Measurements from ENCODE around the gene CCDC102A. TPM values are rescaled to one million over a fixed set of nuclear protein-coding genes. Genes with fewer than 3 reads are reported as not detected.

CCDC102A gene
- total RNA-seq, 2 donors from 2014 or later: 22.5 to 26.8 TPM

- WGBS: 79% methylated on average over 8 of the region's 8 CpGs
- no peaks in the 10 kb centered on the region for H3K4me1 ChIP-seq (replicated peaks)
- TF ChIP-seq POLR2AphosphoS5 (IDR thresholded peaks at IDR 0.05): no peak
- no peak for TF ChIP-seq CTCF (IDR thresholded peaks at IDR 0.05)
- no peak for TF ChIP-seq POLR2A (IDR thresholded peaks at IDR 0.05)
- no peak for DNase-seq (ENCODE audit: low spot score)
- H3K36me3 ChIP-seq: no peaks in the 10 kb centered on the region
- no peaks in the 10 kb centered on the region for H3K27me3 ChIP-seq (replicated peaks; ENCODE audit: insufficient read depth)
- H3K9me3 ChIP-seq: no peaks in the 10 kb centered on the region
- H3K4me3 ChIP-seq: no peak overlapping the region
- no peak overlapping the region for H3K27ac ChIP-seq
- intact Hi-C loops (cut with DNase I): no loop called here
These were observed 26.5 kb upstream of the CCDC102A start for GRCh38 chr16:57562669-57563486.

- WGBS: 93% methylated on average over 4 of the region's 4 CpGs
- TF ChIP-seq CTCF (IDR thresholded peaks at IDR 0.05) (no peak), POLR2AphosphoS5 (IDR thresholded peaks at IDR 0.05) (no peak), POLR2A (IDR thresholded peaks at IDR 0.05) (no peak)
- Histone ChIP-seq H3K27ac (no peak overlapping the region), H3K4me3 (no peak overlapping the region), H3K4me1 (replicated peaks) (no peaks in the 10 kb centered on the region), H3K27me3 (replicated peaks; ENCODE audit: insufficient read depth) (no peaks in the 10 kb centered on the region), H3K9me3 (no peaks in the 10 kb centered on the region), H3K36me3 (no peaks in the 10 kb centered on the region)
- DNase-seq (ENCODE audit: low spot score): no peak
- intact Hi-C loops (cut with DNase I): no loop called here
These were observed 25.7 kb upstream of the CCDC102A start for GRCh38 chr16:57562066-57562465.

- H3K4me3 ChIP-seq: no peak overlapping the region
- intact Hi-C loops (cut with DNase I): no loop called here
- no peak for DNase-seq (ENCODE audit: low spot score)
- no peaks in the 10 kb centered on the region for H3K9me3 ChIP-seq
- H3K27me3 ChIP-seq (replicated peaks; ENCODE audit: insufficient read depth): no peaks in the 10 kb centered on the region
- no peaks in the 10 kb centered on the region for H3K4me1 ChIP-seq (replicated peaks)
- TF ChIP-seq POLR2A (IDR thresholded peaks at IDR 0.05): no peak
- no peak for TF ChIP-seq POLR2AphosphoS5 (IDR thresholded peaks at IDR 0.05)
- TF ChIP-seq CTCF (IDR thresholded peaks at IDR 0.05): no peak
- H3K27ac ChIP-seq: no peak overlapping the region
- H3K36me3 ChIP-seq: no peaks in the 10 kb centered on the region
- WGBS: 68% methylated on average over 4 of the region's 4 CpGs
These were observed 22.9 kb upstream of the CCDC102A start for GRCh38 chr16:57559072-57559790.

- Histone ChIP-seq H3K4me3 (no peak overlapping the region), H3K9me3 (no peaks in the 10 kb centered on the region), H3K27me3 (replicated peaks; ENCODE audit: insufficient read depth) (no peaks in the 10 kb centered on the region), H3K27ac (no peak overlapping the region), H3K4me1 (replicated peaks) (no peaks in the 10 kb centered on the region), H3K36me3 (no peaks in the 10 kb centered on the region)
- intact Hi-C loops (cut with DNase I): no loop called here
- 60% methylated on average over 8 of the region's 8 CpGs for WGBS
- DNase-seq (ENCODE audit: low spot score): no peak
- no peak for TF ChIP-seq POLR2A (IDR thresholded peaks at IDR 0.05)
- no peak for TF ChIP-seq POLR2AphosphoS5 (IDR thresholded peaks at IDR 0.05)
- no peak for TF ChIP-seq CTCF (IDR thresholded peaks at IDR 0.05)
These were observed 20.7 kb upstream of the CCDC102A start for GRCh38 chr16:57556941-57557541.
